ENCODE measurements around the gene PLA2G2F. TPM values are rescaled to one million over a fixed set of nuclear protein-coding genes. Genes with fewer than 3 reads are reported as not detected.
A peak's percentile ranks its signal among the peaks of the same experiment; 100 is the strongest.

Gene PLA2G2F
- total and polyA plus RNA-seq, 2 of the 13 experiments (the other 11 are each of a cell fraction or from before 2014, with no cell fraction given): not detected

GRCh38 chr1:20184481-20184900, 45.4 kb downstream of the PLA2G2F start (continued):
- TF ChIP-seq, protein P1, sequence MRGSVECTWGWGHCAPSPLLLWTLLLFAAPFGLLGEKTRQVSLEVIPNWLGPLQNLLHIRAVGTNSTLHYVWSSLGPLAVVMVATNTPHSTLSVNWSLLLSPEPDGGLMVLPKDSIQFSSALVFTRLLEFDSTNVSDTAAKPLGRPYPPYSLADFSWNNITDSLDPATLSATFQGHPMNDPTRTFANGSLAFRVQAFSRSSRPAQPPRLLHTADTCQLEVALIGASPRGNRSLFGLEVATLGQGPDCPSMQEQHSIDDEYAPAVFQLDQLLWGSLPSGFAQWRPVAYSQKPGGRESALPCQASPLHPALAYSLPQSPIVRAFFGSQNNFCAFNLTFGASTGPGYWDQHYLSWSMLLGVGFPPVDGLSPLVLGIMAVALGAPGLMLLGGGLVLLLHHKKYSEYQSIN (CRISPR knock-in tag; IDR thresholded peaks at IDR 0.05; ENCODE audit: borderline replicate concordance): no peak
- TF ChIP-seq, protein P2, sequence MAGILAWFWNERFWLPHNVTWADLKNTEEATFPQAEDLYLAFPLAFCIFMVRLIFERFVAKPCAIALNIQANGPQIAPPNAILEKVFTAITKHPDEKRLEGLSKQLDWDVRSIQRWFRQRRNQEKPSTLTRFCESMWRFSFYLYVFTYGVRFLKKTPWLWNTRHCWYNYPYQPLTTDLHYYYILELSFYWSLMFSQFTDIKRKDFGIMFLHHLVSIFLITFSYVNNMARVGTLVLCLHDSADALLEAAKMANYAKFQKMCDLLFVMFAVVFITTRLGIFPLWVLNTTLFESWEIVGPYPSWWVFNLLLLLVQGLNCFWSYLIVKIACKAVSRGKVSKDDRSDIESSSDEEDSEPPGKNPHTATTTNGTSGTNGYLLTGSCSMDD (CRISPR knock-in tag; IDR thresholded peaks at IDR 0.05): no peak
- TF ChIP-seq KLF6 (CRISPR knock-in tag; IDR thresholded peaks at IDR 0.05): no peak
- no peak for TF ChIP-seq ZNF496 (CRISPR knock-in tag; IDR thresholded peaks at IDR 0.05; ENCODE audit: insufficient replicate concordance)
- TF ChIP-seq FOXJ3 (CRISPR knock-in tag; IDR thresholded peaks at IDR 0.05; ENCODE audit: borderline replicate concordance): no peak
- TF ChIP-seq RBAK (CRISPR knock-in tag; IDR thresholded peaks at IDR 0.05): no peak
- TF ChIP-seq, protein P3, sequence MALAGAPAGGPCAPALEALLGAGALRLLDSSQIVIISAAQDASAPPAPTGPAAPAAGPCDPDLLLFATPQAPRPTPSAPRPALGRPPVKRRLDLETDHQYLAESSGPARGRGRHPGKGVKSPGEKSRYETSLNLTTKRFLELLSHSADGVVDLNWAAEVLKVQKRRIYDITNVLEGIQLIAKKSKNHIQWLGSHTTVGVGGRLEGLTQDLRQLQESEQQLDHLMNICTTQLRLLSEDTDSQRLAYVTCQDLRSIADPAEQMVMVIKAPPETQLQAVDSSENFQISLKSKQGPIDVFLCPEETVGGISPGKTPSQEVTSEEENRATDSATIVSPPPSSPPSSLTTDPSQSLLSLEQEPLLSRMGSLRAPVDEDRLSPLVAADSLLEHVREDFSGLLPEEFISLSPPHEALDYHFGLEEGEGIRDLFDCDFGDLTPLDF (CRISPR knock-in tag; IDR thresholded peaks at IDR 0.05): no peak
- TF ChIP-seq MED1 (CRISPR knock-in tag; IDR thresholded peaks at IDR 0.05): no peak
- TF ChIP-seq, protein P4, sequence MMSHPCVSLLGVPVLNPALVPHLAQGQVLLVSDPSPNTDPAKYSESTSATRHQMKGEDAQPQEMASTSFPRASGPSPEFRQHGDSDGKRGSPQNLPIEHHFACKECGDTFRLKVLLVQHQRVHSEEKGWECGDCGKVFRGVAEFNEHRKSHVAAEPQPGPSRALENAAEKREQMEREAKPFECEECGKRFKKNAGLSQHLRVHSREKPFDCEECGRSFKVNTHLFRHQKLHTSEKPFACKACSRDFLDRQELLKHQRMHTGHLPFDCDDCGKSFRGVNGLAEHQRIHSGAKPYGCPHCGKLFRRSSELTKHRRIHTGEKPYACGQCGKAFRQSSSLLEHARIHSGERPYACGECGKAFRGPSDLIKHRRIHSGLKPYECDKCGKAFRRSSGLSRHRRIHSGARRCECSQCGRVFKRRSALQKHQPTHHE (CRISPR knock-in tag; IDR thresholded peaks at IDR 0.05; ENCODE audit: borderline replicate concordance): no peak
- no peak for TF ChIP-seq RBM39 (IDR thresholded peaks at IDR 0.05; ENCODE audit: low read depth, low read length, poor library complexity, severe bottlenecking)
- TF ChIP-seq ZNF746 (CRISPR knock-in tag; IDR thresholded peaks at IDR 0.05): peak; percentile 81; the same call in 1 of the 2 replicates
- TF ChIP-seq POLR2G (IDR thresholded peaks at IDR 0.05; ENCODE audit: low read depth, low read length): no peak
- no peak for TF ChIP-seq ZNF3 (CRISPR knock-in tag; IDR thresholded peaks at IDR 0.05)
- no peak for TF ChIP-seq IRX3 (CRISPR knock-in tag; IDR thresholded peaks at IDR 0.05; ENCODE audit: borderline replicate concordance, low read depth)
- peak; percentile 67 for TF ChIP-seq CEBPG (CRISPR knock-in tag; IDR thresholded peaks at IDR 0.05)
- TF ChIP-seq NCOA1 (CRISPR knock-in tag; IDR thresholded peaks at IDR 0.05): no peak
- no peak for TF ChIP-seq KMT2B (CRISPR knock-in tag; IDR thresholded peaks at IDR 0.05)
- no peak for TF ChIP-seq EP300 (IDR thresholded peaks at IDR 0.05; ENCODE audit: low read depth in 2 of 2, low read length in 2 of 2)
- no peak for TF ChIP-seq EP300 (CRISPR knock-in tag; IDR thresholded peaks at IDR 0.05; ENCODE audit: borderline replicate concordance)
- no peak for TF ChIP-seq REXO4 (CRISPR knock-in tag; IDR thresholded peaks at IDR 0.05; ENCODE audit: borderline replicate concordance)
- no peak for TF ChIP-seq ZNF33B (CRISPR knock-in tag; IDR thresholded peaks at IDR 0.05)
